CD1c-positive myeloid dendritic cell (primary cell): ENCODE data around the gene FAM163B.
"Not testable (repeated sequence)": the region's sequence is repeated elsewhere in the genome, so short reads cannot be mapped to it uniquely, and the experiment has no call there.

Experiments used
- DNase-seq: peaks from one replicate; pipeline ENCODE4 v3.0.0-alpha.2; 2016; ENCODE audit errors: extremely low spot score

Gene FAM163B

DNA sequence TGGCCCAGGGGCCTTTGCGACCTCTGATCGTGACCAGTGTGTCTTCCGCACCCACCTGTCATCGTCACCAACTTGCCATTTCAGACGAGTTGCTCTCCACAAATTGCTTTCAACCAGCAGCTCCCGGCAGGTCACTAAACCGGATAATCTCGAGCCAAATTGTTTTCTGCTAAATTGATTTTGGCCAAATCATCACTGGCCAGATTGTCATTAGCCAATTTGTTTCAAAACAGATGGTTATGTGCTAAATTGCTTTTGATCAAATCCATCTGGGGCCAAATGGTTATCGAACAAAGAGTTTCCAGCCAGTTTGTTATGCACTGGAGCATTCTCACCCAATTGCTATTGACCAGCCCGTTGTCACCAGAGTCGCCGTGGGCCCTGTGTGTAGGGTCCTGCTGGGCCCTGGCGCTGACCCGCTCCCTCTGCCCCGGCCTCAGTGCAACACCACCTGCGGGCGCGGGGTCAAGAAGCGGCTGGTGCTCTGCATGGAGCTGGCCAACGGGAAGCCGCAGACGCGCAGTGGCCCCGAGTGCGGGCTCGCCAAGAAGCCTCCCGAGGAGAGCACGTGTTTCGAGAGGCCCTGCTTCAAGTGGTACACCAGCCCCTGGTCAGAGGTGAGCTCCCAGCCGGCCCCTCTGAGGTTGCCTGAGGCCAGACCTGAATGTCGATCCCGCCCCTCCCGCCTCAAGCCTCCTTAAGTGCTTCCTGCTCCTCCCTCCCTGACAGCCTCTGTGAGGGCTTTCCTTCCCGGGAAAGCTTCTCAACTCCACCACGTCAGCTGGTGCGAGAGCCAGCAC, 39.1 kb downstream of the FAM163B start:
- no peak for DNase-seq

DNA sequence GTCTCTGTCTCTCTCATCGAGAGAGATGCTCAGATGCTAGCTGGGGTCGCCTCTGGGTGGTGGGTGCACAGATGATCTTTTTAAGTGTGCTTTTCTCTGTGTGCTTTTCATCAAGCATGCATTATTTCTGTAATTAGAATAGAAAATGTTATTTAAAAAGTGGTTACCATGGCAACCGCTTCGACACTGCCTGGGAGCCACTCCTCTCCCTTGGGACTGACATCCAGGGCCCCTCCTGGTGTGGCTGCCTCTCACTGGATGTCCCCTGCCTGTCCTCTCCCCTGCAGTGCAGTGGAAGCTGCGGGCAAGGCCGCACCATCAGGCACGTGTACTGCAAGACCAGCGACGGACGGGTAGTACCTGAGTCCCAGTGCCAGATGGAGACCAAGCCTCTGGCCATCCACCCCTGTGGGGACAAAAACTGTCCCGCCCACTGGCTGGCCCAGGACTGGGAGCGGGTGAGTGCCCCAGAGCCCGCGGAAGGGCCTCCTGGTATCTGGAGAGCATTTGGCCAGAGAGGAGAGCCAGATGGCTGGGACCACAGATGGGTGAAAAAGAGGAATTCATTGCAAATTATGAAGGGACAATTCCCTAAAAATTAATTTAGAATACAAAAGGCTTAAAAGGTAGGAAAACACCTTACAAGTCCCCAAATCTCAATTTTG, 39.9 kb downstream of the FAM163B start:
- DNase-seq, result no peak

DNA sequence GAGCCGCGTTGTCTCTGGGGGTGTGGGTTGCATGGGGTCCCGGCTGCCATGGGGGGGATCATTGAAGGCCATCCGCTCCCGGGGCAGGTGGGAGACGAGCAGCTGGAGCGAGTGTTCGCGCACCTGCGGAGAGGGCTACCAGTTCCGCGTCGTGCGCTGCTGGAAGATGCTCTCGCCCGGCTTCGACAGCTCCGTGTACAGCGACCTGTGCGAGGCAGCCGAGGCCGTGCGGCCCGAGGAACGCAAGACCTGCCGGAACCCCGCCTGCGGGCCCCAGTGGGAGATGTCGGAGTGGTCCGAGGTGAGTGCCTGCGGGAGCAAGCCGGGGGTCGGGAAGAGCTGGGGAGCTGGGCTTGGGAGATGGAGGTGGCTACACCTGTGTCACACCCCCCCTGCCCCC, 41.0 kb downstream of the FAM163B start:
- no peak for DNase-seq

DNA sequence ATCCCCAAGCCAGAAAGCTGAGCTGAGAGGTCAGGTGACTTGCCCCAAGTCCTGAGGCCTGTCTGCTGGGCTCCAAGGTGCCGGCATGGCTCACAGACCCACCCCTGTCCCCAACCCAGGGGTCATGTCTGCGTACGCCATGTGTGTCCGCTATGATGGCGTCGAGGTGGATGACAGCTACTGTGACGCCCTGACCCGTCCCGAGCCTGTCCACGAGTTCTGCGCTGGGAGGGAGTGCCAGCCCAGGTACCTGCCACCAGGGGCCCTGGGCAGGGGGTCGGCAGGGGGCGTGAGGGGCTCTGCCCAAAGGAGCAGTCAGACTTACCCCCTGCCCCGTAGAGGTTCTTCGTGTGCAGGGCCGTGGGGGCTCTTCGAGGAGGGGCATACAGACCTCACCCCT, 42.4 kb downstream of the FAM163B start:
- DNase-seq, result no peak

GRCh38 chr9:133566382-133566781, 42.8 kb downstream of the FAM163B start:
- no peak for DNase-seq

DNA sequence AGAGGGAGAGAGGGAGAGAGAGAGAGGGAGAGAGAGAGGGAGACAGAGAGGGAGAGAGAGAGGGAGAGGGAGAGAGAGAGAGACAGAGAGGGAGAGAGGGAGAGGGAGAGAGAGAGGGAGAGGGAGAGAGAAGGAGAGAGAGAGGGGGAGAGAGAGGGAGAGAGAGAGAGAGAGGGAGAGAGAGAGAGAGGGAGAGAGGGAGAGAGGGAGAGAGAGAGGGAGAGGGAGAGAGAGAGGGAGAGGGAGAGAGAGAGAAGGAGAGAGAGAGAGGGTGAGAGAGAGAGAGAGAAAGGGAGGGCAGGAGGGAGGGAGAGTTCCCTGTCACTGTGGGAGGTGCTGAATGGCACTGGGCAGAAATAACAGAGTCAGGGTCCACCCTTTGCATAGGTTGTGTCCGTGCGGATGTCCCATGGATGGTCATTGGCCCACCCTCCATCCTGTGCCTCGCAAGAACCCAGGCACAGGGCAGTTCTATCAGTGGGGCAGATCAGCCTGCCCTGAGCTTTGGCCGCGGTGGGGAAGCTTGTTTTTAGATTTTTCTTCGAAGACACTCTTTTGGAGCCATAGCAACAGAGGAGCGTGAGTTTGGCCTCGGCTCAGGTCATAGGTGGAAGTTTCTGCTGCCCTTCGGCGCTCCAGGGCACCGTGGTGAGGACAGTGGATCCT, 44.6 kb downstream of the FAM163B start:
- no peak for DNase-seq

- not testable (repeated sequence) for DNase-seq
These were observed 45.4 kb downstream of the FAM163B start for GRCh38 chr9:133563814-133564213.

GRCh38 chr9:133563291-133563796, 45.8 kb downstream of the FAM163B start:
- DNase-seq, result peak; percentile 28

DNA sequence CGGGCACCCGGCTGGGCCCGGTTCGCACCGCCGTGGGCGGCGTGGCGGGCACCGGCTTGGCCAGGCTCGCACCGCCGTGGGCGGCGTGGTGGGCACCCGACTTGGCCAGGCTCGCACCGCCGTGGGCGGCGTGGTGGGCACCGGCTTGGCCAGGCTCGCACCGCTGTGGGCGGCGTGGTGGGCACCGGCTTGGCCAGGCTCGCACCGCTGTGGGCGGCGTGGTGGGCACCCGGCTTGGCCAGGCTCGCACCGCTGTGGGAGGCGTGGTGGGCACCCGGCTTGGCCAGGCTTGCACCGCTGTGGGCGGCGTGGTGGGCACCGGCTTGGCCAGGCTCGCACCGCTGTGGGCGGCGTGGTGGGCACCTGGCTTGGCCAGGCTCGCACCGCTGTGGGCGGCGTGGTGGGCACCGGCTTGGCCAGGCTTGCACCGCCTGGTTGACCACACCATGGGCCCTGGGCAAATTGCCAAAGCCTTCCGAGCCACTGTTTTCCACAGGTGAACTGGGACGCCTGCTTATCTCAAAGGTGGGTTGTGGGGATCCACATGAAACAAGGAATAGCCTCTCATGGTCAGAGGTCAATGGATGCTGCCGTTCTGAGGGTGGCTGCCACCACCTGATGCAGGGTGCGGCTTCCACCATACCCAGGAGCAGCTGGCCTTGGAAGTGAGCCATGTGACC, 46.4 kb downstream of the FAM163B start:
- no peak for DNase-seq

GRCh38 chr9:133561976-133562554, 47.1 kb downstream of the FAM163B start:
- DNase-seq, result no peak

DNA sequence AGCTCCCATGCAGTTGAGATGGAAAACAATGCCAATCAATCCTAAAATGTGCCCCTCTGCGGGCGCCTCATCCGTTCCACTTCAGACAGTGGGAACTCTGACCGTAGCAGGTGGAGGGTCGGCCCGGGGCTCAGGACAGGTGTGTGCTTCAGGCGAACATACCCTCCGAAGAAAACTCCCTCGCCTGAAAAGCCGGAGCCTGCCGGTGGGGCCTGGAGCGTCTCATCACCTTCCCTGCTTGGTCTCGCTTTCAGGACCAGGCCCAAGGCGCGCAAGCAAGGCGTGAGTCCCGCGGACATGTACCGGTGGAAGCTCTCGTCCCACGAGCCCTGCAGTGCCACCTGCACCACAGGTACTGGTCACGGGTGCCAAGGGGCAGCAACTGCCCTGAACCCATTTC, 48.2 kb downstream of the FAM163B start:
- DNase-seq, result no peak

DNA sequence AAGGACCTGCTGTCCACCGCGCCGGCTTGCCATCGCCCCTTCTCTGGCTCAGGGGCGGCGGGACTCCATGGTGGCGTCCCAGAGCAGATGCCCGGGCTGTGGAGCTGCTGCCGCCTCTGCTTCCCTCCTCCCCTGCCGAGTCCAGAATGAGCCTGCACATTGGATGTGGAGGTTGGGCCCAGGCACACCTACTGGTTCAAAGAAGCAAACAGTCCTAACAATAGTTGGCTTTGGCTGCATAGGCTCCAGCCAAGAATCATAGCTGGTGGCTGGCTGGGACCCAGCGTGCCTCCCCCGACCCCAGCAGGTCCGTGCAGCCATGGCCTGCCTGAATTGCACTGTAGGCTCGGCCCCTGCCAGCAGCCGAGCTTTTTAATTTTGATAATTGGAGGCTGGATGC, 48.9 kb downstream of the FAM163B start:
- no peak for DNase-seq

DNA sequence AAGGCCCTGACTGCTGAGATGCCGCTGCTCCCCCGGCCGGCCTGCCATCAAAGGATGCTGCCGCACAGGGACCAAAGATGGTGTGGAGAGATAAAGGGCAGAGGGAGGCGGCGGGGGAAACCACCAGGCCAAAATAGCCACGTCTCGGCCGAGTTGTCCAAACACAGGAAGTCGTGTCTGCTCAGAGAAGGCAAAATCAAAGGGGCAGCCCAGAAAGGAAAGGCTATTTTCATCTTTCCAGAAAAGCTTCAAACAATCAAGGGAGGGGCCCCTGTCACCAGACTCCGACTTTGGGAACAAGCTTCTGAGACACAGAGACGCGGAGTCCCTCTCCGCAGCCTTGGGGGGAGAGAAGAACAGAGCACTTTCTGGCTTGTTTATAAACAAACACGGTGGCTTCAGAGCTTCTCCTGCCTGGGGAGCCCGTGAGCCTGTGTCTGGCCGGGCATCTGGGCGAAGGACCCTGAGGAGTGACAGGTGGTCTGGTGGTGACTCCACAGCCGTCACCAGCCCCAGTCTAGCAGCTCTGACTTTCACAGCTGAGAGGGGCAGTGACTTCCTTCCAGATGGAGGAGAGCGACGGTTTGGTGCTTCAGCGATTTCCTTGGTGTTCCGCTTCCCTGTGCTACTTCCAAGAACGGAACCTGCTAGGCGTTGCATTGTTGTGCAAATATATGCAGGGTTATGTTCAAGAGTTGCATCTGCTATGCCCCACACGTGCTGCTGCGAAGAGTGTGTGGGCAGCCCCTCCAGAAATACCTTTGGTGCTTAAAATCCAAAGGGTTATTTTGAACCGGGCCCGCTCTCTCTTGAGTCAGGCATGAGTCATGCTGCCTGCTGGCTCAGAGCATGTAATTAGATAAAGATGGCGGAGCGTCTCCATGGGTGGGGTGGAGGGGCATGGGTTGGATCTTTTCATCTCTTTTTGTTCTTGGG, 50.7 kb downstream of the FAM163B start:
- DNase-seq, result peak; percentile 82

DNA sequence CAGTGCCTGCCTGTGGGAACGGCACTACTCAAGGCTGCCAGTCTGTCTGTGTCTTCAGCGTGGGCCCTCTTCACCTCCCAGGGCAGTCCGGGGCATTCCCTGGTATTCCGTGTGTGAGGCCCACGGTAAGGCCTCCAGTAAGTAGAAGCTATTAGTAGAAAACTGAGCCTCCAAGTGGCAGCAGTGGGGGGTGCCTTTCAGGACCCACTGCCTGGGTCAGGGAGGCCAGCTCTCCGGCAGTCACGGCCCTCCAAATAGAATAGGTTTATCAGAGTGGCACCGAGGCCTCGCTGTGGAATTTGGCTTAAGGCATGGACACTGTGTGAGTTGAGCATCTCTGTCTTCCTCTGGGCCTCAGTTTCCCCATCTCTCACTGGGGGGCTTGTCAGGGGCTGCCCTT, 51.6 kb downstream of the FAM163B start:
- DNase-seq, result no peak

DNA sequence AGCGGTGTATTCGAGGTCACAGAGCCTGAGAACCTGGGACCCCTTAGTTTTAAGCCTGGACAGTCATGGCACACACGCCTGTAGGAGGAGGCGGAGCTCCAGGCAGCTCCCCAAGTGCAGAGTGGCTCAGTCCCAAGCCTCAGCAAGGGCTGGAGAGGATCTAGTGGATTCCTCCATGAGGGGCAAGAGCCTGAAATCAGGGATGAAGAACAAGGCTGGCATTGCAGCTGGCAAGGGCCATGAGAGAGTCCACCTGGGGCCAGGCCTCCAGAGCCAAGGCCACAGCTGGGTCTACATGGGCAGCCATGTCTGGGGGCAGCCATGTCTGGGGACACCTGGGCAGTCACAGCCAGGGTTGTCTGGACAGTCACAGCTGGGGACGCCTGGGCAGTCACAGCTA, 52.8 kb downstream of the FAM163B start:
- DNase-seq, result no peak

- DNase-seq, result no peak
These were observed 54.5 kb downstream of the FAM163B start for GRCh38 chr9:133554729-133555128.

GRCh38 chr9:133553973-133554713, 55.0 kb downstream of the FAM163B start:
- DNase-seq, result no peak

- DNase-seq, result no peak
These were observed 56.1 kb downstream of the FAM163B start for GRCh38 chr9:133553123-133553522.

- no peak for DNase-seq
These were observed 57.0 kb downstream of the FAM163B start for GRCh38 chr9:133552236-133552635.

- no peak for DNase-seq
These were observed 57.7 kb downstream of the FAM163B start for GRCh38 chr9:133551446-133551845.
